ENCODE data around the gene PIGM.

PIGM gene

GRCh38 chr1:159999204-159999603, 32.6 kb downstream of the PIGM start:
- Histone ChIP-seq H4K20me1 (ENCODE audit: low read depth, low read length) (no peaks in the 10 kb centered on the region), H3K4me2 (ENCODE audit: low read depth, low read length, poor library complexity, severe bottlenecking) (no peak overlapping the region), H2AFZ (ENCODE audit: low read depth, low read length, severe bottlenecking) (no peak overlapping the region), H3K27ac (ENCODE audit: low read depth, low read length) (no peak overlapping the region), H3K36me3 (ENCODE audit: low read length) (no peaks in the 10 kb centered on the region), H3K9me3 (ENCODE audit: insufficient read depth, low read length) (no peaks in the 10 kb centered on the region), H3F3A (ENCODE audit: insufficient read depth) (no peaks in the 10 kb centered on the region), H3K27me3 (ENCODE audit: low read length) (no peaks in the 10 kb centered on the region), H3K79me2 (ENCODE audit: insufficient read depth, low read length) (no peaks in the 10 kb centered on the region), H3K9me2 (replicated peaks; ENCODE audit: insufficient read depth, low read length) (no peaks in the 10 kb centered on the region), H3K9ac (ENCODE audit: low read length) (no peak overlapping the region), H3K4me3 (ENCODE audit: insufficient read depth, low read length, poor library complexity, severe bottlenecking) (no peak overlapping the region)
- TF ChIP-seq CTCF (IDR thresholded peaks at IDR 0.05; ENCODE audit: insufficient read depth, low read length, poor library complexity, severe bottlenecking) = no peak
- no peak for TF ChIP-seq EZH2phosphoT487 (conservative IDR thresholded peaks at IDR 0.05; ENCODE audit: low read length)

DNA sequence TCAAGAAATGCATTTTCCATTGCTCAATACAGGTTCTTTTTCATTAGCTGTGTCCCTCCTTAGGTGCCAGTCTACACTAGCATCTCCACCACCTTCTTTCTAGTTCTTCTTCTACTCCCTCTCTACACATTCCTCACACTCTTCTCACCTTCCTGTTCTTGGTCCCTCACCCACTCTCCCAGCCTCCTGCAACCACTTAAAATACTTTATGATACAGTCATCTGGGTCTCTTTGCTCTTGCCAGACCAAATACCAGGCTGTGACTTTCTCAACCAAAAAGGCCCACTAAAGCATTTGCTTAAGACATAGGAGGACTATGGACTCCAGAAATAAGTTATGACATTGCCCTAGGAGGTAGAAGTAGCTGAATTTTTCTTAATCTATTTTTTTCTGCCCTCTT, 35.1 kb downstream of the PIGM start:
- H4K20me1 ChIP-seq (ENCODE audit: low read depth, low read length) = no peaks in the 10 kb centered on the region
- H3F3A ChIP-seq (ENCODE audit: insufficient read depth) = no peaks in the 10 kb centered on the region
- H3K9me2 ChIP-seq (replicated peaks; ENCODE audit: insufficient read depth, low read length) = no peaks in the 10 kb centered on the region
- no peak overlapping the region for H3K27ac ChIP-seq (ENCODE audit: low read depth, low read length)
- no peaks in the 10 kb centered on the region for H3K27me3 ChIP-seq (ENCODE audit: low read length)
- no peak overlapping the region for H3K9ac ChIP-seq (ENCODE audit: low read length)
- H3K79me2 ChIP-seq (ENCODE audit: insufficient read depth, low read length) = no peaks in the 10 kb centered on the region
- H3K9me3 ChIP-seq (ENCODE audit: insufficient read depth, low read length) = no peaks in the 10 kb centered on the region
- TF ChIP-seq CTCF (IDR thresholded peaks at IDR 0.05; ENCODE audit: insufficient read depth, low read length, poor library complexity, severe bottlenecking) (no peak), EZH2phosphoT487 (conservative IDR thresholded peaks at IDR 0.05; ENCODE audit: low read length) (no peak)
- no peak overlapping the region for H2AFZ ChIP-seq (ENCODE audit: low read depth, low read length, severe bottlenecking)
- H3K4me2 ChIP-seq (ENCODE audit: low read depth, low read length, poor library complexity, severe bottlenecking) = no peak overlapping the region
- no peaks in the 10 kb centered on the region for H3K36me3 ChIP-seq (ENCODE audit: low read length)
- no peak overlapping the region for H3K4me3 ChIP-seq (ENCODE audit: insufficient read depth, low read length, poor library complexity, severe bottlenecking)

GRCh38 chr1:159994896-159995295, 36.9 kb downstream of the PIGM start:
- no peaks in the 10 kb centered on the region for H3K9me2 ChIP-seq (replicated peaks; ENCODE audit: insufficient read depth, low read length)
- H3K36me3 ChIP-seq (ENCODE audit: low read length) = no peaks in the 10 kb centered on the region
- no peaks in the 10 kb centered on the region for H3K9me3 ChIP-seq (ENCODE audit: insufficient read depth, low read length)
- H3K79me2 ChIP-seq (ENCODE audit: insufficient read depth, low read length) = no peaks in the 10 kb centered on the region
- TF ChIP-seq CTCF (IDR thresholded peaks at IDR 0.05; ENCODE audit: insufficient read depth, low read length, poor library complexity, severe bottlenecking) (no peak), EZH2phosphoT487 (conservative IDR thresholded peaks at IDR 0.05; ENCODE audit: low read length) (no peak)
- no peaks in the 10 kb centered on the region for H3F3A ChIP-seq (ENCODE audit: insufficient read depth)
- no peak overlapping the region for H3K4me2 ChIP-seq (ENCODE audit: low read depth, low read length, poor library complexity, severe bottlenecking)
- H3K27me3 ChIP-seq (ENCODE audit: low read length) = no peaks in the 10 kb centered on the region
- no peak overlapping the region for H3K4me3 ChIP-seq (ENCODE audit: insufficient read depth, low read length, poor library complexity, severe bottlenecking)
- H2AFZ ChIP-seq (ENCODE audit: low read depth, low read length, severe bottlenecking) = no peak overlapping the region
- no peak overlapping the region for H3K9ac ChIP-seq (ENCODE audit: low read length)
- H4K20me1 ChIP-seq (ENCODE audit: low read depth, low read length) = no peaks in the 10 kb centered on the region
- no peak overlapping the region for H3K27ac ChIP-seq (ENCODE audit: low read depth, low read length)

DNA sequence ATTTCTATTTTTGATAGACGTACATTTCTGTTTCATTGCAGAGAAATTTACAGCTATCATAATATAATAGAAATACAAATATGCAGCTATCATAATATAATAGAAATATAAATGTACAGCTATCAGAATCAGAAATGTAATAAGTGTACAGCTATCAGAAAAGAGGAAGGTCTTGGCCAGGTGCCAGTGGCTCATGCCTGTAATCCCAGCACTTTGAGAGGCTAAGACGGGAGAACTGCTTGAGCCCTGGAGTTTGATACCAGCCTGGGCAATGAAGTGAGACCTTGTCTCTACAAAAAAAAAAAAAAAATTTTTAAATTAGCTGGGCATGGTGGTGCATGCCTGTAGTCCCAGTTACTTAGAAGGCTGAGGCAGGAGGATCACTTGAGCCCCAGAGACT, 37.9 kb downstream of the PIGM start:
- no peak overlapping the region for H3K27ac ChIP-seq (ENCODE audit: low read depth, low read length)
- no peak overlapping the region for H3K4me3 ChIP-seq (ENCODE audit: insufficient read depth, low read length, poor library complexity, severe bottlenecking)
- H3K4me2 ChIP-seq (ENCODE audit: low read depth, low read length, poor library complexity, severe bottlenecking) = no peak overlapping the region
- H4K20me1 ChIP-seq (ENCODE audit: low read depth, low read length) = no peaks in the 10 kb centered on the region
- H3K79me2 ChIP-seq (ENCODE audit: insufficient read depth, low read length) = no peaks in the 10 kb centered on the region
- H3K9me2 ChIP-seq (replicated peaks; ENCODE audit: insufficient read depth, low read length) = no peaks in the 10 kb centered on the region
- TF ChIP-seq EZH2phosphoT487 (conservative IDR thresholded peaks at IDR 0.05; ENCODE audit: low read length) = no peak
- H3K9ac ChIP-seq (ENCODE audit: low read length) = no peak overlapping the region
- H3K36me3 ChIP-seq (ENCODE audit: low read length) = no peaks in the 10 kb centered on the region
- no peaks in the 10 kb centered on the region for H3K27me3 ChIP-seq (ENCODE audit: low read length)
- no peaks in the 10 kb centered on the region for H3F3A ChIP-seq (ENCODE audit: insufficient read depth)
- no peak overlapping the region for H2AFZ ChIP-seq (ENCODE audit: low read depth, low read length, severe bottlenecking)
- no peaks in the 10 kb centered on the region for H3K9me3 ChIP-seq (ENCODE audit: insufficient read depth, low read length)
